HepG2 (cell line): ENCODE results near the gene AKAP10. TPM values are rescaled to one million over a fixed set of nuclear protein-coding genes. Genes with fewer than 3 reads are reported as not detected.
"Not testable (repeated sequence)": the region's sequence is repeated elsewhere in the genome, so short reads cannot be mapped to it uniquely, and the experiment has no call there.

Experiments used
- ATAC-seq: fragments of 200-7000 bp; cut with Tn5 transposase; 3 replicates; pipeline ENCODE4 v1.9.1; 2020; ENCODE audit warnings: mild to moderate bottlenecking, moderate library complexity
- BruUV-seq: library from RNA; stranded (reverse); fragments of 400-500 nt; replicated peaks from 2 replicates; lab custom pipeline; 2021; lab: Mats Ljungman, UMichigan
- CTCF ChIA-PET: fragments of 300-600 bp; formaldehyde crosslinking; extraction: SDS; loops from one replicate; lab custom pipeline; 2021; ENCODE audit warnings: low total read pairs, inconsistent platforms, low intra/inter-chr PET ratio; lab: Yijun Ruan, JAX
- POLR2A ChIA-PET: fragments of 350-600 bp; sonication (Branson Sonifier 250); formaldehyde crosslinking; loops from one replicate; lab custom pipeline; 2020; ENCODE audit warnings: antibody characterized with exemption, inconsistent platforms; lab: Yijun Ruan, JAX
- DNase-seq: peaks from one replicate; pipeline ENCODE4 v3.0.0-alpha.2; 2015; ENCODE audit warnings: low spot score
- FAIRE-seq: peaks from 3 replicates; lab custom pipeline; 2011; peaks lifted over from hg19 to GRCh38; lab: Jason Lieb, UNC
- H2AFZ ChIP-seq: one replicate; pipeline ENCODE4 v1.6.1; 2011; ENCODE audit warnings: low read length, inconsistent platforms
- H3K27ac ChIP-seq: fragments of 300-600 bp; 3 replicates; pipeline ENCODE4 v1.8.0; 2011; ENCODE audit warnings: mixed run types, mild to moderate bottlenecking, mixed read lengths, low read length, inconsistent platforms; ENCODE audit not compliant: insufficient read depth; ENCODE audit errors: extremely low read length
- H3K27me3 ChIP-seq, 2 experiments: fragments of 200-600 bp in 1 of 2; 2 replicates in 1 of 2; 3 replicates in 1 of 2; pipeline versions ENCODE4 v1.6.0 to v1.8.0; 2011; ENCODE audit warnings: low read length in 2 of 2, mild to moderate bottlenecking in 2 of 2, moderate library complexity in 2 of 2, inconsistent platforms in 1 of 2; ENCODE audit not compliant: insufficient read depth in 2 of 2, control insufficient read depth in 1 of 2
- H3K36me3 ChIP-seq, 2 experiments: fragments of 200-600 bp in 1 of 2; replicated peaks in 1 of 2; 2 replicates in 1 of 2; 3 replicates in 1 of 2; pipeline versions ENCODE4 v1.5.1 to v1.8.0; 2011; ENCODE audit warnings: low read length in 2 of 2, inconsistent platforms in 1 of 2; ENCODE audit not compliant: insufficient read depth in 2 of 2, control insufficient read depth in 1 of 2
- H3K4me1 ChIP-seq: 2 replicates; pipeline ENCODE4 v1.5.1; 2012; ENCODE audit warnings: low read length, inconsistent platforms; ENCODE audit not compliant: insufficient read depth
- H3K4me2 ChIP-seq: 2 replicates; pipeline ENCODE4 v1.6.0; 2011; ENCODE audit warnings: low read depth, low read length, inconsistent platforms
- H3K4me3 ChIP-seq, 3 experiments: fragments of 200-600 bp in 1 of 3; sonication (generic), shearing (Covaris generic) in 1 of 3; replicated peaks in 1 of 3; 2 replicates each; pipeline ENCODE4 v1.5.1; 2011 to 2016; ENCODE audit warnings: low read length in 3 of 3, inconsistent platforms in 2 of 3, low read depth in 2 of 3, mild to moderate bottlenecking in 2 of 3, control low read depth in 1 of 3, mixed read lengths in 1 of 3; ENCODE audit not compliant: insufficient read depth in 1 of 3
- H3K79me2 ChIP-seq: one replicate; pipeline ENCODE4 v1.6.1; 2011; ENCODE audit warnings: low read length, inconsistent platforms; ENCODE audit not compliant: insufficient read depth
- H3K9ac ChIP-seq: 2 replicates; pipeline ENCODE4 v1.6.0; 2011; ENCODE audit warnings: mild to moderate bottlenecking, low read depth, low read length, inconsistent platforms; ENCODE audit not compliant: insufficient read depth
- H3K9me3 ChIP-seq: 2 replicates; pipeline ENCODE4 v1.5.1; 2012; ENCODE audit warnings: mild to moderate bottlenecking, low read length
- H4K20me1 ChIP-seq: 2 replicates; pipeline ENCODE4 v1.6.0; 2011; ENCODE audit warnings: inconsistent platforms, mild to moderate bottlenecking, low read length, moderate library complexity; ENCODE audit not compliant: insufficient read depth
- TARDBP ChIP-seq: sonication (generic); formaldehyde crosslinking; IDR thresholded peaks from 2 replicates; pipeline ENCODE4 v1.8.0; 2022; ENCODE audit warnings: mild to moderate bottlenecking, missing genetic modification reagents
- ZKSCAN1 ChIP-seq: fragments of 150-350 bp; IDR thresholded peaks from 2 replicates; pipeline ENCODE4 v1.6.1; 2014; ENCODE audit warnings: low read length
- ZNF230 ChIP-seq: sonication (generic); formaldehyde crosslinking; IDR thresholded peaks from 2 replicates; pipeline ENCODE4 v1.4.0; 2020; ENCODE audit warnings: mild to moderate bottlenecking, missing genetic modification reagents
- ZNF296 ChIP-seq: sonication (generic); formaldehyde crosslinking; conservative IDR thresholded peaks from 2 replicates; pipeline ENCODE4 v1.5.0; 2020; ENCODE audit warnings: mild to moderate bottlenecking, missing genetic modification reagents
- WGBS: methylation state at CpG from one replicate; pipeline ENCODE4 v1.1.6; 2017; ENCODE audit warnings: low lambda C conversion rate; 5-methylcytosine and 5-hydroxymethylcytosine counted together
- in situ Hi-C: cut with HindIII; loops from 2 replicates; pipeline ENCODE4 v1.10.0; 2017; ENCODE audit warnings: low pct_unique_long_range_greater_than_20kb; ENCODE audit not compliant: extremely low pct_ligation_motif_present
- intact Hi-C: fragments of 100-400 bp; cut with micrococcal nuclease; formaldehyde crosslinking; loops from one replicate; pipeline ENCODE4 v1.10.0; 2022; ENCODE audit not compliant: unreplicated experiment
- polyA plus RNA-seq, 8 experiments: library from polyadenylated mRNA; depleted of rRNA in 3 of 8; stranded (reverse) in 7 of 8; unstranded in 1 of 8; fragments of >200 nt; fragmentation: Illumina TruSeq in 4 of 8; extraction: Trizol in 4 of 8; gene quantifications; 2 replicates each; pipeline versions ENCODE4 v1.2.1 to v1.2.3, GENCODE V29; 2011 to 2016; ENCODE audit warnings: low read depth in 4 of 8, missing spikeins in 1 of 8, mixed read lengths in 1 of 8; ENCODE audit not compliant: insufficient read depth in 1 of 8
- total RNA-seq, 5 experiments: library from RNA; depleted of rRNA; stranded (reverse); fragments of >200 nt; fragmentation: Illumina TruSeq; extraction: Trizol; gene quantifications; 2 replicates each; pipeline ENCODE4 v1.2.3, GENCODE V29; 2016; ENCODE audit warnings: low read depth in 1 of 5

AKAP10 gene
- total and polyA plus RNA-seq, 2 of the 13 experiments (the other 11 are each of a cell fraction or from before 2014, with no cell fraction given): 17.6 to 21.7 TPM

DNA sequence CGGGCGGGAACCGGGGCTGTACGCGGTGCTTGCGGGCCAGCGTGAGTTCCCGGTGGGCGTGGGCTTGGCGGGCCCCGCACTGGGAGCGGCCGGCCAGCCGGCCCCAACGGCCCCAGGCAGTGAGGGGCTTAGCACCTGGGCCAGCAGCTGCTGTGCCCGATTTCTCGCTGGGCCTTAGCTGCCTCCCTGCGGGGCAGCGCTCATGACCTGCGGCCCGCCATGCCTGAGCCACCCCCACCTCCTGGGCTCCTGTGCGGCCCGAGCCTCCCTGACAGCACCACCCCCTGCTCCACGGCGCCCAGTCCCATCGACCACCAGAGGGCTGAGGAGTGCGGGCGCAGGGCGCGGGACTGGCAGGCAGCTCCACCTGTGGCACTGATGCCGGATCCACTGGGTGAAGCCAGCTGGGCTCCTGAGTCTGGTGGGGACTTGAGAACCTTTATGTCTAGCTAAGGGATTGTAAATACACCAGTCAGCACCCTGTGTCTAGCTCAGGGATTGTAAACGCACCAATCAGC is 38.9 kb upstream of the AKAP10 start:
- BruUV-seq, in situ Hi-C loops, FAIRE-seq, H4K20me1 ChIP-seq, H3K79me2 ChIP-seq, H3K27ac ChIP-seq, H3K9me3 ChIP-seq, H3K4me3 ChIP-seq, H3K9ac ChIP-seq, CTCF ChIA-PET, H3K4me2 ChIP-seq, DNase-seq, POLR2A ChIA-PET, ATAC-seq, H3K27me3 ChIP-seq, H2AFZ ChIP-seq, intact Hi-C loops, H3K36me3 ChIP-seq, H3K4me1 ChIP-seq: not testable (repeated sequence)
- WGBS: 74% methylated on average over 10 of the region's 32 CpGs

GRCh38 chr17:20012017-20012536 is 34.4 kb upstream of the AKAP10 start:
- CTCF ChIA-PET: no interaction called here
- intact Hi-C loops: no loop called here
- Histone ChIP-seq H2AFZ (no peak overlapping the region), H3K4me2 (no peak overlapping the region), H3K9ac (no peak overlapping the region), H3K4me3 (no peak overlapping the region), H3K36me3 (no peaks in the 10 kb centered on the region), H3K27me3 (peaks cover 2 to 21% of the 10 kb centered on the region in 2 experiments; a peak in 4 of 5 replicates), H3K9me3 (no peaks in the 10 kb centered on the region)
- DNase-seq: no peak
- WGBS: 1% methylated on average over 2 of the region's 2 CpGs
- no peak for FAIRE-seq
- in situ Hi-C loops: no loop called here
- no peak for TF ChIP-seq ZNF296 (CRISPR knock-in tag)
- no peak for TF ChIP-seq ZKSCAN1
- no peak for TF ChIP-seq TARDBP (CRISPR knock-in tag)
- TF ChIP-seq ZNF230 (CRISPR knock-in tag): no peak
- TF ChIP-seq, all 625 proteins: peak for 0
- no peak overlapping the region for H3K27ac ChIP-seq
- no peaks in the 10 kb centered on the region for H4K20me1 ChIP-seq
- H3K79me2 ChIP-seq: no peaks in the 10 kb centered on the region
- no peak for ATAC-seq
- POLR2A ChIA-PET: no interaction called here
- no TSS peak for BruUV-seq
- peaks cover 20% of the 10 kb centered on the region for H3K4me1 ChIP-seq
